Brain pericyte (primary cell): Measurements from ENCODE around the gene SPINK1.
"Not testable (repeated sequence)": the region's sequence is repeated elsewhere in the genome, so short reads cannot be mapped to it uniquely, and the experiment has no call there.

Experiments used
- DNase-seq: peaks from one replicate; pipeline ENCODE4 v3.0.0-alpha.2; 2012; ENCODE audit warnings: low read depth, low spot score

SPINK1 gene

GRCh38 chr5:147809830-147810666 is 21.4 kb downstream of the SPINK1 start:
- no peak for DNase-seq

GRCh38 chr5:147805030-147805454 is 26.4 kb downstream of the SPINK1 start:
- no peak for DNase-seq

- DNase-seq, result no peak
These were observed 27.1 kb downstream of the SPINK1 start for GRCh38 chr5:147804334-147804733.

- DNase-seq, result no peak
These were observed 27.5 kb downstream of the SPINK1 start for GRCh38 chr5:147803926-147804325.

- not testable (repeated sequence) for DNase-seq
These were observed 28.3 kb downstream of the SPINK1 start for GRCh38 chr5:147803161-147803560.

- DNase-seq, result no peak
These were observed 30.0 kb downstream of the SPINK1 start for GRCh38 chr5:147801461-147801860.

- DNase-seq, result no peak
These were observed 31.0 kb downstream of the SPINK1 start for GRCh38 chr5:147800491-147800890.

GRCh38 chr5:147796556-147797308 is 34.7 kb downstream of the SPINK1 start:
- no peak for DNase-seq

GRCh38 chr5:147791181-147791580 is 40.3 kb downstream of the SPINK1 start:
- DNase-seq, result no peak

- no peak for DNase-seq
These were observed 41.7 kb downstream of the SPINK1 start for GRCh38 chr5:147789820-147790219.

- no peak for DNase-seq
These were observed 43.4 kb downstream of the SPINK1 start for GRCh38 chr5:147788023-147788422.

- DNase-seq, result no peak
These were observed 45.3 kb downstream of the SPINK1 start for GRCh38 chr5:147786142-147786541.

- no peak for DNase-seq
These were observed 47.1 kb downstream of the SPINK1 start for GRCh38 chr5:147784146-147784987.

GRCh38 chr5:147782110-147783028 is 49.1 kb downstream of the SPINK1 start, which contains the start of gene JAKMIP2:
Gene JAKMIP2, minus strand, starts transcription at chr5:147782728. Its CDS starts 110,922 bp downstream, at chr5:147671806.
- no peak for DNase-seq

- DNase-seq, result no peak
These were observed 50.4 kb downstream of the SPINK1 start for GRCh38 chr5:147780924-147781573.

- DNase-seq, result no peak
These were observed 51.8 kb downstream of the SPINK1 start for GRCh38 chr5:147779694-147780093.

GRCh38 chr5:147776989-147777388 is 54.5 kb downstream of the SPINK1 start:
- no peak for DNase-seq
